ENCODE measurements around the gene KIFC3. TPM values are rescaled to one million over a fixed set of nuclear protein-coding genes. Genes with fewer than 3 reads are reported as not detected.

Gene KIFC3
- polyA plus RNA-seq, 6 donors from 2014 or later, result 0.54 to 1.3 (median 1.0) TPM; not detected in 3

DNA sequence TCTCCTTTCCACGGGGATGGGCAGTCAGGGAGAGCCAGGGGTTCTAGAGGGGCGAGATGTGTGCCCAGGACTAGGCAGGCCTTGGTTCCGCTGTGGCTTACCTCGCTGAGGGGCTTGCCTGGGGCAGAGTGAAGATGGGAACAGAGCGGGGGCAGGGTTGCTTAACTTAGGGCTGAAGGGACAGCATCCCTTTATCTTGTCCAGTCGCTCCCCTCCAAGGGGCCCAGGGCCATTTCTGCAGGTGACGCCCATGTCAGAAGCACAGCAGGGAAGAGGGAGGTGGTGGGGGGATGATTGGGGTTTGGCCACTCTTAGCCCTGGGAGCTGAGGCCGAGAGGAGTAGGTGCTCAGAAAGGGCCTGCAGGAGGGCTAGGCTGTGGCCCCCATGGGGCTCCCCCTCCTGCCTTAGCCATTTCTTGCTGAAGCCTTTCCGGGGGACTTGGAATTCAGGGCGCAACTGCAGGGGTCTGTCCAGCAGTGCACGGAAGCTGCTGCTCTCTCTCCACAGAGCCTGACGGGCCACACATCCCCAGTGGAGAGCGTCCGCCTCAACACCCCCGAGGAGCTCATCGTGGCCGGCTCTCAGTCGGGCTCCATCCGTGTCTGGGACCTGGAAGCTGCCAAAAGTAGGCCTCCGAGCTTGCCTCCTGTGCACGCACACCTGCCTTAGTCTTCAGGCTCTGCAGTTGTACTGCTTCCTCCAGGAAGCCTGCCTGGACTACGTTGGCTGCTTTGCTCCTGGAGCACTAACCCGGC is 58.2 kb downstream of the KIFC3 start:
- Mint-ChIP-seq H3K4me1 (no peaks in the 10 kb centered on the region), H3K4me3 (peak overlapping the region in 1 of 8 donors; percentile 63), H3K36me3 (no peaks in the 10 kb centered on the region), H3K27ac (peak overlapping the region in 1 of 6 donors; percentile 83), H3K9me3 (no peaks in the 10 kb centered on the region), H3K27me3 (no peaks in the 10 kb centered on the region)
- no peak for ATAC-seq (ENCODE audit: low read depth in 2 of 2)
- no peak for DNase-seq

DNA sequence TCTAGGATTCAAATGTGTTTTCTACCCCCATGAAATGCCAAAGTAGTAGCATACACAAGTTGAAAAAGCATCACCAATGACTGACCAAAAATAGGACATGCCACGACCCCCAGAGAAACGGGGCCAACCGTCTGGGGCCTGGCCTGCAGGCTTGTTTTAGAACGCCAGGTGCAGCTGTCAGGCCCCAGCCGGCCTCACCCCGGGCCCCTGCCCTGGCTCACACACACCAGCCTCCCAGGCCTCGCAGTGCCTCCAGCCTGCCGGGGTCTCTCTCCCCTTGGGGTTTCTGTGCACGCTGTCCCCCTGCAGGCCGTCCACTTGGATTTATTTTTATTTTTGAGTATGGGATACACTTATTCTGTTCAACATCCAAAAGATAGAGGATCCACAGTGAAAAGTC is 58.8 kb downstream of the KIFC3 start:
- DNase-seq (no peak), ATAC-seq (ENCODE audit: low read depth in 2 of 2) (no peak)
- Mint-ChIP-seq H3K36me3 (no peaks in the 10 kb centered on the region), H3K27ac (peak overlapping the region in 1 of 6 donors; percentile 83), H3K9me3 (no peaks in the 10 kb centered on the region), H3K27me3 (no peaks in the 10 kb centered on the region), H3K4me3 (no peak overlapping the region), H3K4me1 (no peaks in the 10 kb centered on the region)

GRCh38 chr16:57742543-57742942 is 59.7 kb downstream of the KIFC3 start:
- Mint-ChIP-seq H3K36me3 (no peaks in the 10 kb centered on the region), H3K27me3 (no peaks in the 10 kb centered on the region), H3K4me1 (peaks cover 0 to 2% (median 0%) of the 10 kb centered on the region in 3 donors), H3K9me3 (no peaks in the 10 kb centered on the region), H3K4me3 (no peak overlapping the region), H3K27ac (no peak overlapping the region)
- DNase-seq, result no peak
- ATAC-seq (ENCODE audit: low read depth in 2 of 2), result no peak

DNA sequence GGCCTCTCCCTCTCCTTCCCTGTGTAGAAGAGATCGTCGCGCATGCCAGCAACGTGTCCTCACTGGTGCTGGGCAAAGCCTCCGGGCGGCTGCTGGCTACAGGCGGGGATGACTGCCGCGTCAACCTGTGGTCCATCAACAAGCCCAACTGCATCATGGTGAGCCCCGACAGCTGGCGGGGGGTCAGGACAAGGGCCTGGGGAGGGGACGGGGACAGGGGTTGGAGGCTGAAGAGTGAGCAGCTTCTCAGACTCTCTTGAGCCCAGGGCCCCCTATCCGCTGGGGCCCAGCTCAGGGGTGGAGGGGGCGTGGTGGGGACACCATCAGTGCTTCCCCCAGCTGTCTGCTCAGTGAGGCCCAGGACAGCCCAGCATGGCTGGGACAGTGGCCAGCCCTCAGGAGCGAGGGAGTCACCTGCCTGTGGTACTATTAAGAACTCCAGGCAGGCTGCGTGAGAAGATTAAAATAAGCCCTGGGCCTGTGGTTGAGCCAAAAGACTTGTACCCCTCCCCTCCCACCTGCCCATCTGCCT is 60.6 kb downstream of the KIFC3 start:
- Mint-ChIP-seq H3K27ac (no peak overlapping the region), H3K9me3 (no peaks in the 10 kb centered on the region), H3K27me3 (no peaks in the 10 kb centered on the region), H3K4me1 (peaks cover 0 to 9% (median 3%) of the 10 kb centered on the region in 3 donors), H3K36me3 (no peaks in the 10 kb centered on the region), H3K4me3 (no peak overlapping the region)
- DNase-seq (no peak), ATAC-seq (ENCODE audit: low read depth in 2 of 2) (no peak)

DNA sequence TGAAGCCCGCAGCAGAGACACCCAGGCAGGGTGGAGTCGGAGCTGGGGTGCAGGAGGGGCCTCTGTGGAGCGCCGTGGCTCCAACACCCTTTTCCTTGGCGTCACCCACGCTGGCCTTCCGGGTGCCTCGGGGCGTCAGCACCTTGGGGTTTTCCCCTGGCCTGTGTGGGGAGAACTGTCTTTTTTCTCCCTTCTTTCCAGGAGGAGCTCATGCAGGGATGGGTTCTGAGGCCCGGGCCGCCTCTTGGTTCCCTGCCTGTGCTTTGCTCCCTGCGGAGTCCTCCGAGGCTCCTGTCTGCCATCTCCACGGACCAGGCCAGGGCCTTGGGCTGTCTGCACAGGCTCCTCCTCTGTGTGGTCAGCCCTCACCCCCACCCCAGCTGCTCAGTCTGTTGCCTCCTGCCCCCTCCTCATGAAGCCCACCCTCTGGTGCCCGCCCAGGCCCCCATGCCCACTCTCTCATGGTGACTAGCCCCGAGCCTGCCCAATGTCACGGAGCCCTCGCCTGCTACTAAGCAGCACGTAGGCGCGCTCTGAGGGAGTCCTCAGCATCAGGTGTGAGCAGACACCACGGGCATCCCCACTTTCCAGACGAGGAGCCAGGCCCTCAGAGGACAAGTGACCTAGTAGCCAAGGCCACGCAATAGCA is 61.7 kb downstream of the KIFC3 start:
- no peaks in the 10 kb centered on the region for H3K27me3 Mint-ChIP-seq
- H3K4me1 Mint-ChIP-seq, result peaks cover 12 to 21% (median 14%) of the 10 kb centered on the region in 3 donors
- no peaks in the 10 kb centered on the region for H3K36me3 Mint-ChIP-seq
- no peak overlapping the region for H3K4me3 Mint-ChIP-seq
- DNase-seq (no peak), ATAC-seq (ENCODE audit: low read depth in 2 of 2) (no peak)
- H3K27ac Mint-ChIP-seq, result peak overlapping the region in 1 of 6 donors; percentile 11
- no peaks in the 10 kb centered on the region for H3K9me3 Mint-ChIP-seq

DNA sequence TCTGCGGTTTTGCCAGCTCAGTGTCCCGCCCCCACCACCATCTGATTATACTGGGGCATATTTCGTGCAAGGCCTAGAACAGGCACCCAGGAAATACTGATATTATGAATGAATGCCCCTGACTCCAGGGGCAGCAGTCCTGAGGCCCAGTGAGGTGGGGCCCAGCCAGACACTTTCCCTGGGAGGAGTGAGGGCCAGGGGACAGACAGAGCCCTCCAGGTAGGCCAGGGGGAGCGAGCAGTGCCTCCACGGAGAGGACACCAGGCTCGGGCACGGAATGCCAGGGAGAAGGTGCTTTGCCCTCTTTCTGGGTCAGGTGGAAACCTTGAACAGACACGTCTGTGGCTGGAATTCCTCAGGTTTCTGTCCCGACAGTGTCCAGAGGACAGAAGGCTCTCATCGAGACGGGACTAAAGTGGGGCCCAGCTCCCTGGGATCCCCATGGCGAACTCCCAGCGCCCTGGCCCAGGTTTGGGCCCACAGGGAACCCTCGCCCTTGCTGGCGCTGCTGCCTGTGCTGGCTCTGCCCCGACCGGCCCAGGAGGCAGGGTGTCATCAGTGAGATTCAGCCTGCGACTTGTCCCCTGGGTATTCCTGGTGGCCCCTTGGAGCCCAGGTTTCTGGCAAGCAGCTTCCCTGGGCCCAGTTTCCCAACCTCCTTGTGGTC is 62.4 kb downstream of the KIFC3 start:
- peaks cover 14 to 25% (median 16%) of the 10 kb centered on the region in 3 donors for H3K4me1 Mint-ChIP-seq
- H3K27ac Mint-ChIP-seq, result no peak overlapping the region
- no peaks in the 10 kb centered on the region for H3K36me3 Mint-ChIP-seq
- no peaks in the 10 kb centered on the region for H3K9me3 Mint-ChIP-seq
- ATAC-seq (ENCODE audit: low read depth in 2 of 2) (no peak), DNase-seq (no peak)
- no peak overlapping the region for H3K4me3 Mint-ChIP-seq
- H3K27me3 Mint-ChIP-seq, result no peaks in the 10 kb centered on the region

- H3K36me3 Mint-ChIP-seq, result no peaks in the 10 kb centered on the region
- peaks cover 14 to 33% (median 16%) of the 10 kb centered on the region in 3 donors for H3K4me1 Mint-ChIP-seq
- no peak overlapping the region for H3K27ac Mint-ChIP-seq
- peak overlapping the region in 1 of 8 donors; percentile 30 for H3K4me3 Mint-ChIP-seq
- DNase-seq, result no peak
- ATAC-seq (ENCODE audit: low read depth in 2 of 2), result no peak
- H3K9me3 Mint-ChIP-seq, result no peaks in the 10 kb centered on the region
- no peaks in the 10 kb centered on the region for H3K27me3 Mint-ChIP-seq
Observed at GRCh38 chr16:57738844-57739243, 63.4 kb downstream of the KIFC3 start.

- peak overlapping the region in 5 of 6 donors; percentile 82 to 94 (median 84) for H3K27ac Mint-ChIP-seq
- peaks cover 14 to 39% (median 16%) of the 10 kb centered on the region in 3 donors for H3K4me1 Mint-ChIP-seq
- H3K9me3 Mint-ChIP-seq, result peaks cover 0 to 1% (median 0%) of the 10 kb centered on the region in 7 donors
- no peak for DNase-seq
- no peaks in the 10 kb centered on the region for H3K27me3 Mint-ChIP-seq
- ATAC-seq (ENCODE audit: low read depth in 2 of 2), result no peak
- H3K4me3 Mint-ChIP-seq, result peak overlapping the region; percentile 90 to 100 (median 98)
- H3K36me3 Mint-ChIP-seq, result no peaks in the 10 kb centered on the region
Observed at GRCh38 chr16:57736419-57737351, 65.6 kb downstream of the KIFC3 start.

GRCh38 chr16:57735755-57736418 is 66.4 kb downstream of the KIFC3 start, which contains the start of gene KATNB1:
TSS of gene KATNB1 (plus strand) at chr16:57735770. CDS start at chr16:57737244, 1,474 bp downstream.
- no peak for DNase-seq
- Mint-ChIP-seq H3K27me3 (no peaks in the 10 kb centered on the region), H3K4me1 (peaks cover 14 to 39% (median 16%) of the 10 kb centered on the region in 3 donors), H3K4me3 (peak within 1 kb of the TSS; percentile 90 to 100 (median 98)), H3K36me3 (no peaks in the 10 kb centered on the region), H3K27ac (peak within 1 kb of the TSS; percentile 82 to 96 (median 93)), H3K9me3 (peaks cover 0 to 1% (median 0%) of the 10 kb centered on the region in 7 donors)
- peak; percentile 20 to 22 for ATAC-seq (ENCODE audit: low read depth in 2 of 2)

DNA sequence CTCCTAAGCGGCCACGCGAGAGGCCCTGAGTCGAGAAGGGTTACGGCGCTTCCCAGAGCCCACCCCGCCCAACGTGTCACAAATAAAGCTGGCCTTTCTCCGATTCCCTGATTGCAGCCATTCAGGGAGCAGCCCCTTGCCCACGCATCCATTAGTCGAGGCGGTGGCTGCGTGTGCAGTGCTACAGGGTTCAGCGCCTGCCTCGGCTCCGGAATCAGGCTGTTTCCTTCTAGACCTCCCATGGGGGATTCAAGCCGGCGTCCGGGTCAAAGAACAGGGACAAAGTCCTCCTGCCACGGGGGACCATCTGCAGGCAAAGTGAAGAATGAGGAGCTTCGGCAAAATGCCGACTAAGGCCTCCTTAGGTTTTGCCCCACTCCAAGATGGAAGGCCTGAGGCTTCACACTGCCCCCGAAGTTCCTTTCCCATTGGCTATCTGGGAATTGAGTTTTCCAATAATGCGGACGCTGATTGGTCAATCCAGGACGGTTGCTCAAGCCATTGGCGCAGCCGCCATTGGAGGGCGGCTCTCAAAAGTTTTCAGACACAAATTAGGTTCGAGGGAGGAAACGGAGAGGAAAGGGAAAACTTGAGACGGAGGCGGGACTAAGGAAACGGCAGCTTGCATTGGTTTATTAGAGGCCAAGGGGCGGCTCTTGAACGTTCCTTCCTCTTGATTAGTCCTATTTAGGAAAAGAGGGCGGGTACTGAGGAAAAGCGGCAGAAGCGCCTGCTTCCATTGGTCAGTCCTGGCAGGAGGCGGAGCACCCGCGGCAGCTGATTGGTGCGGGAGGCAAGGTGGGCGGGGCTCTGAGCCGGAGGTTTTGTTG is 67.2 kb downstream of the KIFC3 start:
- Mint-ChIP-seq H3K27ac (peak overlapping the region; percentile 82 to 96 (median 93)), H3K27me3 (no peaks in the 10 kb centered on the region), H3K4me1 (peaks cover 14 to 39% (median 16%) of the 10 kb centered on the region in 3 donors), H3K4me3 (peak overlapping the region; percentile 90 to 100 (median 98)), H3K9me3 (peaks cover 0 to 1% (median 0%) of the 10 kb centered on the region in 7 donors), H3K36me3 (no peaks in the 10 kb centered on the region)
- DNase-seq, result peak; percentile 99
- peak; percentile 84 to 86 for ATAC-seq (ENCODE audit: low read depth in 2 of 2)

GRCh38 chr16:57734308-57734924 is 67.9 kb downstream of the KIFC3 start:
- no peak for DNase-seq
- Mint-ChIP-seq H3K27me3 (no peaks in the 10 kb centered on the region), H3K4me1 (peaks cover 14 to 39% (median 16%) of the 10 kb centered on the region in 3 donors), H3K4me3 (peak overlapping the region; percentile 90 to 100 (median 98)), H3K27ac (peak overlapping the region in 3 of 6 donors; percentile 56 to 94 (median 87)), H3K36me3 (no peaks in the 10 kb centered on the region), H3K9me3 (peaks cover 0 to 1% (median 0%) of the 10 kb centered on the region in 7 donors)
- no peak for ATAC-seq (ENCODE audit: low read depth in 2 of 2)

Data from naive B cell (primary cell).